ENCODE measurements around the gene GSTM3. TPM values are rescaled to one million over a fixed set of nuclear protein-coding genes. Genes with fewer than 3 reads are reported as not detected.

The GSTM3 gene
- total RNA-seq, 1 experiment from 2014 or later, result 67.9 TPM

DNA sequence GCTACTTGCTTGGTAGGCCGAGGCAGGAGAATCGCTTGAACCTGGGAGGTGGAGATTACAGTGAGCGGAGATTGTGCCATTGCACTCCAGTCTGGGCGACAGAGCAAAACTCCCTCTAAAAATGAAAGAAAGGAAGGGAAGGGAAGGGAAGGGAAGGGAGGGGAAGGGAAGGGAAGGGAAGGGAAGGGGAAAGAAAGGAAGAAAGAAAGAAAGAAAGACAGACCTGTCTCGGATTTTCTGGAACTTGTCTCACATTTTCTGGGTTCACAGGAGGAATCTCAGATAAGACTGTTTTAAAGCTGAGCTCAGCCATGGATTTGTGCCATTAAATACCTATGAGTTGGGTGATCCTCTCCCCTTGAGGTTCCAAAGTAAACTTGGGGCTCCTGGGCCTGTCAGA, 15.9 kb downstream of the GSTM3 start:
- DNase-seq, result no peak
- CTCF ChIA-PET, result no interaction called here
- BruUV-seq (replicated peaks), result no TSS peak
- H3K27me3 Mint-ChIP-seq (ENCODE audit: unreplicated experiment), result no peaks in the 10 kb centered on the region
- H3K9me3 Mint-ChIP-seq (ENCODE audit: low read depth, unreplicated experiment), result no peaks in the 10 kb centered on the region
- H3K36me3 Mint-ChIP-seq (ENCODE audit: insufficient read depth, unreplicated experiment), result no peaks in the 10 kb centered on the region
- no peaks in the 10 kb centered on the region for H3K4me1 Mint-ChIP-seq (ENCODE audit: low read depth, unreplicated experiment)
- no peak overlapping the region for H3K27ac Mint-ChIP-seq (ENCODE audit: unreplicated experiment)
- intact Hi-C loops (cut with micrococcal nuclease; ENCODE audit: unreplicated experiment), result no loop called here
- H3K4me3 Mint-ChIP-seq (ENCODE audit: low read depth, unreplicated experiment), result no peak overlapping the region
- TF ChIP-seq CTCF (IDR thresholded peaks at IDR 0.05; ENCODE audit: unreplicated experiment), result no peak

GRCh38 chr1:109722908-109723691, 17.7 kb downstream of the GSTM3 start:
- H3K27ac Mint-ChIP-seq (ENCODE audit: unreplicated experiment), result no peak overlapping the region
- intact Hi-C loops (cut with micrococcal nuclease; ENCODE audit: unreplicated experiment), result no loop called here
- CTCF ChIA-PET, result no interaction called here
- H3K36me3 Mint-ChIP-seq (ENCODE audit: insufficient read depth, unreplicated experiment), result no peaks in the 10 kb centered on the region
- TF ChIP-seq CTCF (IDR thresholded peaks at IDR 0.05; ENCODE audit: unreplicated experiment), result no peak
- no peaks in the 10 kb centered on the region for H3K27me3 Mint-ChIP-seq (ENCODE audit: unreplicated experiment)
- no peaks in the 10 kb centered on the region for H3K9me3 Mint-ChIP-seq (ENCODE audit: low read depth, unreplicated experiment)
- no peak overlapping the region for H3K4me3 Mint-ChIP-seq (ENCODE audit: low read depth, unreplicated experiment)
- no peaks in the 10 kb centered on the region for H3K4me1 Mint-ChIP-seq (ENCODE audit: low read depth, unreplicated experiment)
- no TSS peak for BruUV-seq (replicated peaks)
- DNase-seq, result no peak

- intact Hi-C loops (cut with micrococcal nuclease; ENCODE audit: unreplicated experiment), result no loop called here
- no peaks in the 10 kb centered on the region for H3K9me3 Mint-ChIP-seq (ENCODE audit: low read depth, unreplicated experiment)
- no peak for DNase-seq
- no peak for TF ChIP-seq CTCF (IDR thresholded peaks at IDR 0.05; ENCODE audit: unreplicated experiment)
- CTCF ChIA-PET, result interaction anchor here (0.5 kb wide), 1 partner anchor 126 kb away, joined by 4 read pairs; no protein-coding TSS in a partner anchor
- no TSS peak for BruUV-seq (replicated peaks)
- no peak overlapping the region for H3K27ac Mint-ChIP-seq (ENCODE audit: unreplicated experiment)
- no peaks in the 10 kb centered on the region for H3K36me3 Mint-ChIP-seq (ENCODE audit: insufficient read depth, unreplicated experiment)
- H3K4me1 Mint-ChIP-seq (ENCODE audit: low read depth, unreplicated experiment), result no peaks in the 10 kb centered on the region
- H3K4me3 Mint-ChIP-seq (ENCODE audit: low read depth, unreplicated experiment), result no peak overlapping the region
- no peaks in the 10 kb centered on the region for H3K27me3 Mint-ChIP-seq (ENCODE audit: unreplicated experiment)
Observed at GRCh38 chr1:109721971-109722370, 18.9 kb downstream of the GSTM3 start.

DNA sequence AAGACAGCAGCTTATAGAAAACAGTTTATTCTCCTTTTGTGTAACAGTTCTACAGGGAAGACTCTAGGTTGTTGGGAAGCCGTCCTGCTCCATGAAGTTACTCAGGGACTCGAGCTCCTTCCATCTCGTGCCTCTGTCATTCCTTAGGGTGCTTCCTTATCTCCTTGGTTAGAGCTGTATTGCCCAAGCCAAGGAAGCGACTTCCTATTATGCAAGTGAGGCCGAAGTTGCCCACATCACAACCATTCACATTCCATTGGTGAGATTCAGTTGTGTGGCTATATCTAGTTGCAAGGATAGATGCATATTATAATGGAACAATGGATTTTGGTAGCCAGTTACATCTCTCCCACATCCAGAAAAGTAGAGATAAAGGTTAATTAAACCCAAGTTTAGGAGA, 19.8 kb downstream of the GSTM3 start:
- Mint-ChIP-seq H3K4me1 (ENCODE audit: low read depth, unreplicated experiment) (no peaks in the 10 kb centered on the region), H3K27ac (ENCODE audit: unreplicated experiment) (no peak overlapping the region), H3K27me3 (ENCODE audit: unreplicated experiment) (no peaks in the 10 kb centered on the region), H3K4me3 (ENCODE audit: low read depth, unreplicated experiment) (no peak overlapping the region), H3K36me3 (ENCODE audit: insufficient read depth, unreplicated experiment) (no peaks in the 10 kb centered on the region), H3K9me3 (ENCODE audit: low read depth, unreplicated experiment) (no peaks in the 10 kb centered on the region)
- CTCF ChIA-PET, result no interaction called here
- BruUV-seq (replicated peaks), result no TSS peak
- intact Hi-C loops (cut with micrococcal nuclease; ENCODE audit: unreplicated experiment), result no loop called here
- DNase-seq, result no peak
- no peak for TF ChIP-seq CTCF (IDR thresholded peaks at IDR 0.05; ENCODE audit: unreplicated experiment)

Measured in Calu3 (cell line).